ENCODE measurements around the gene ADAM21.

DNA sequence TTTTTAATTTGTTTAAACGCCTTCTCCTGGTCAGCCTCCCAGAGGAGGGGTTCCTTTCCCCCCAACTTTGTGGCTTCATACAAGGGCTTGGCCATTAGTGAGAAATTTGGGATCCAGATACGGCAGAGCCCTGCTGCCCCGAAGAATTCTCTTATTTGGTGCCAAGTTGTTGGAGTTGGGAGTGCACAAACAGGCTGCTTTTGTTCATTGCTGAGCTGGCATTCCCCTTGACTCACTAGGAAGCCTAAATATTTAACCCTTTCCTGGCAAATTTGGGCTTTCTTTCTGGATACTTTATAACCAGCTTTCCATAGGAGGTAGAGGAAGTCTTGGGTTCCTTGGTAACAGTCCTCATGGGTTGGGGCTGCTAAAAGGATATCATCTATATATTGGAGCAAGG lies 10.3 kb upstream of the ADAM21 start:
- TF ChIP-seq, protein P1, sequence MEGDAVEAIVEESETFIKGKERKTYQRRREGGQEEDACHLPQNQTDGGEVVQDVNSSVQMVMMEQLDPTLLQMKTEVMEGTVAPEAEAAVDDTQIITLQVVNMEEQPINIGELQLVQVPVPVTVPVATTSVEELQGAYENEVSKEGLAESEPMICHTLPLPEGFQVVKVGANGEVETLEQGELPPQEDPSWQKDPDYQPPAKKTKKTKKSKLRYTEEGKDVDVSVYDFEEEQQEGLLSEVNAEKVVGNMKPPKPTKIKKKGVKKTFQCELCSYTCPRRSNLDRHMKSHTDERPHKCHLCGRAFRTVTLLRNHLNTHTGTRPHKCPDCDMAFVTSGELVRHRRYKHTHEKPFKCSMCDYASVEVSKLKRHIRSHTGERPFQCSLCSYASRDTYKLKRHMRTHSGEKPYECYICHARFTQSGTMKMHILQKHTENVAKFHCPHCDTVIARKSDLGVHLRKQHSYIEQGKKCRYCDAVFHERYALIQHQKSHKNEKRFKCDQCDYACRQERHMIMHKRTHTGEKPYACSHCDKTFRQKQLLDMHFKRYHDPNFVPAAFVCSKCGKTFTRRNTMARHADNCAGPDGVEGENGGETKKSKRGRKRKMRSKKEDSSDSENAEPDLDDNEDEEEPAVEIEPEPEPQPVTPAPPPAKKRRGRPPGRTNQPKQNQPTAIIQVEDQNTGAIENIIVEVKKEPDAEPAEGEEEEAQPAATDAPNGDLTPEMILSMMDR (IDR thresholded peaks at IDR 0.05): no peak
- no peak for TF ChIP-seq POLR2A (IDR thresholded peaks at IDR 0.05)
